Measurements from ENCODE around the gene OR1L6. TPM values are rescaled to one million over a fixed set of nuclear protein-coding genes. Genes with fewer than 3 reads are reported as not detected.

OR1L6 gene
- total RNA-seq, 1 donor, result not detected

- no peak within 1 kb of the TSS for H3K4me3 ChIP-seq (ENCODE audit: low read depth, low read length)
- DNase-seq (ENCODE audit: low read depth), result no peak
- no peak for TF ChIP-seq CTCF (IDR thresholded peaks at IDR 0.05; ENCODE audit: insufficient read depth, low read depth, low read length)
Observed at GRCh38 chr9:122788831-122789230, 46.7 kb downstream of the OR1L6 start, which contains the start of gene OR5C1. Gene OR5C1, plus strand, starts transcription at chr9:122788933. Its CDS starts 0 bp downstream, at chr9:122788933.

- H3K4me3 ChIP-seq (ENCODE audit: low read depth, low read length), result no peak overlapping the region
- DNase-seq (ENCODE audit: low read depth), result no peak
- TF ChIP-seq CTCF (IDR thresholded peaks at IDR 0.05; ENCODE audit: insufficient read depth, low read depth, low read length), result no peak
Observed at GRCh38 chr9:122789256-122790046, 47.3 kb downstream of the OR1L6 start.

GRCh38 chr9:122791872-122792669 is 50.0 kb downstream of the OR1L6 start:
- no peak for TF ChIP-seq CTCF (IDR thresholded peaks at IDR 0.05; ENCODE audit: insufficient read depth, low read depth, low read length)
- no peak overlapping the region for H3K4me3 ChIP-seq (ENCODE audit: low read depth, low read length)
- DNase-seq (ENCODE audit: low read depth), result no peak

GRCh38 chr9:122797316-122798063 is 55.4 kb downstream of the OR1L6 start:
- DNase-seq (ENCODE audit: low read depth), result no peak
- H3K4me3 ChIP-seq (ENCODE audit: low read depth, low read length), result no peak overlapping the region
- no peak for TF ChIP-seq CTCF (IDR thresholded peaks at IDR 0.05; ENCODE audit: insufficient read depth, low read depth, low read length)

Other genes with a start within 250 kb of the OR1L6 start
- 0.32 and 0.43 TPM in 2 replicates for gene OR1J2, start 231.5 kb upstream of the OR1L6 start, total RNA-seq
- not detected in 2 replicates for gene OR1J4, start 223.2 kb upstream of the OR1L6 start, total RNA-seq
- not detected in 2 replicates for gene OR1N1, start 215.0 kb upstream of the OR1L6 start, total RNA-seq
- not detected in 2 replicates for gene OR1N2, start 189.2 kb upstream of the OR1L6 start, total RNA-seq
- gene OR1L8, start 158.9 kb upstream of the OR1L6 start, total RNA-seq, result not detected in 2 replicates
- gene OR1Q1, start 127.6 kb upstream of the OR1L6 start, total RNA-seq, result not detected in 2 replicates
- gene OR1B1, start 84.7 kb upstream of the OR1L6 start, total RNA-seq, result not detected in 2 replicates
- not detected in 2 replicates for gene OR1L1, start 80.6 kb upstream of the OR1L6 start, total RNA-seq
- gene OR1L3, start 67.2 kb upstream of the OR1L6 start, total RNA-seq, result not detected in 2 replicates
- not detected in 2 replicates for gene OR1L4, start 18.3 kb upstream of the OR1L6 start, total RNA-seq
- gene OR5C1, start 46.6 kb downstream of the OR1L6 start, total RNA-seq, result not detected in 2 replicates
- not detected in 2 replicates for gene OR1K1, start 57.8 kb downstream of the OR1L6 start, total RNA-seq
- 31.6 and 43.6 TPM in 2 replicates for gene PDCL, start 86.3 kb downstream of the OR1L6 start, total RNA-seq
- 52.8 and 67.8 TPM in 2 replicates for gene RC3H2, start 163.1 kb downstream of the OR1L6 start, total RNA-seq
- 11.6 and 20.3 TPM in 2 replicates for gene ZBTB6, start 171.0 kb downstream of the OR1L6 start, total RNA-seq
- gene ZBTB26, start 189.2 kb downstream of the OR1L6 start, total RNA-seq, result 3.5 and 4.3 TPM in 2 replicates
- 47.4 and 60.9 TPM in 2 replicates for gene RABGAP1, start 198.7 kb downstream of the OR1L6 start, total RNA-seq